ENCODE results near the gene SLC35F1. TPM values are rescaled to one million over a fixed set of nuclear protein-coding genes. Genes with fewer than 3 reads are reported as not detected.
A peak's percentile ranks its signal among the peaks of the same experiment; 100 is the strongest.

The SLC35F1 gene
- total RNA-seq, 4 donors from 2014 or later = 0.08 to 0.57 (median 0.09) TPM

GRCh38 chr6:118313208-118313607 lies 406.1 kb downstream of the SLC35F1 start:
- Histone ChIP-seq H3K27me3 (no peaks in the 10 kb centered on the region), H3K4me1 (peaks cover 0 to 14% (median 4%) of the 10 kb centered on the region in 3 donors), H3K9me3 (no peaks in the 10 kb centered on the region), H3K36me3 (no peaks in the 10 kb centered on the region), H3K27ac (peak overlapping the region in 1 of 4 donors; percentile 44), H3K4me3 (no peak overlapping the region)
- no peak for DNase-seq
- WGBS, 2 donors = 65 to 78% methylated on average over 3 of the region's 3 CpGs
- no peak for TF ChIP-seq POLR2A (IDR thresholded peaks at IDR 0.05)
- TF ChIP-seq CTCF (IDR thresholded peaks at IDR 0.05) = no peak
- intact Hi-C loops (cut with DNase I) = no loop called here

- 74 to 79% methylated on average over 1 to 3 of the region's 3 CpGs for WGBS, 2 donors
- peak overlapping the region in 1 of 4 donors; percentile 44 for H3K27ac ChIP-seq
- intact Hi-C loops (cut with DNase I) = no loop called here
Measured at GRCh38 chr6:118313762-118314161, 406.7 kb downstream of the SLC35F1 start.

GRCh38 chr6:118316796-118317384 lies 409.8 kb downstream of the SLC35F1 start:
- Histone ChIP-seq H3K4me1 (peaks cover 0 to 17% (median 9%) of the 10 kb centered on the region in 3 donors), H3K27ac (peak overlapping the region in 3 of 4 donors; percentile 49 to 83 (median 75)), H3K36me3 (no peaks in the 10 kb centered on the region), H3K27me3 (no peaks in the 10 kb centered on the region), H3K4me3 (peak overlapping the region in 1 of 4 donors; percentile 3), H3K9me3 (no peaks in the 10 kb centered on the region)
- no peak for DNase-seq
- TF ChIP-seq POLR2A (IDR thresholded peaks at IDR 0.05) = no peak
- TF ChIP-seq CTCF (IDR thresholded peaks at IDR 0.05) = no peak
- WGBS, 2 donors = 64 to 70% methylated on average over 6 of the region's 6 CpGs
- intact Hi-C loops (cut with DNase I) = no loop called here

More at GRCh38 chr6:118313762-118314161, 406.7 kb downstream of the SLC35F1 start:
- no peak for DNase-seq
- TF ChIP-seq POLR2A (IDR thresholded peaks at IDR 0.05) (no peak), CTCF (IDR thresholded peaks at IDR 0.05) (no peak)
- H3K4me1 ChIP-seq = peaks cover 0 to 17% (median 4%) of the 10 kb centered on the region in 3 donors
- no peaks in the 10 kb centered on the region for H3K36me3 ChIP-seq
- no peaks in the 10 kb centered on the region for H3K27me3 ChIP-seq
- no peak overlapping the region for H3K4me3 ChIP-seq
- no peaks in the 10 kb centered on the region for H3K9me3 ChIP-seq

- TF ChIP-seq POLR2A (IDR thresholded peaks at IDR 0.05) = no peak
- no peak for TF ChIP-seq CTCF (IDR thresholded peaks at IDR 0.05)
- no peaks in the 10 kb centered on the region for H3K9me3 ChIP-seq
- no peaks in the 10 kb centered on the region for H3K27me3 ChIP-seq
- peak overlapping the region in 1 of 4 donors; percentile 3 for H3K4me3 ChIP-seq
- H3K36me3 ChIP-seq = no peaks in the 10 kb centered on the region
- DNase-seq = no peak
- peaks cover 0 to 17% (median 9%) of the 10 kb centered on the region in 3 donors for H3K4me1 ChIP-seq
- H3K27ac ChIP-seq = peak overlapping the region in 3 of 4 donors; percentile 57 to 83 (median 75)
- 27 to 42% methylated on average over 4 of the region's 4 CpGs for WGBS, 2 donors
- intact Hi-C loops (cut with DNase I) = no loop called here
Measured at GRCh38 chr6:118317581-118318563, 410.8 kb downstream of the SLC35F1 start.

- Histone ChIP-seq H3K4me3 (no peak overlapping the region), H3K9me3 (no peaks in the 10 kb centered on the region), H3K4me1 (peaks cover 0 to 17% (median 9%) of the 10 kb centered on the region in 3 donors), H3K27me3 (no peaks in the 10 kb centered on the region), H3K36me3 (no peaks in the 10 kb centered on the region), H3K27ac (peak overlapping the region in 3 of 4 donors; percentile 57 to 75 (median 59))
- no peak for DNase-seq
- TF ChIP-seq POLR2A (IDR thresholded peaks at IDR 0.05) (no peak), CTCF (IDR thresholded peaks at IDR 0.05) (no peak)
- intact Hi-C loops (cut with DNase I) = no loop called here
- 24 to 29% methylated on average over 3 of the region's 3 CpGs for WGBS, 2 donors
Measured at GRCh38 chr6:118318648-118319047, 411.6 kb downstream of the SLC35F1 start.
